Skeletal muscle satellite cell (primary cell): ENCODE results near the gene HAP1.

ENCODE experiments used
- H3K27me3 ChIP-seq: 2 replicates; pipeline ENCODE4 v1.7.0; 2013; ENCODE audit warnings: low read length; ENCODE audit not compliant: control insufficient read depth, insufficient read depth
- H3K36me3 ChIP-seq: 2 replicates; pipeline ENCODE4 v1.7.0; 2013; ENCODE audit warnings: mild to moderate bottlenecking, control low read depth, low read length; ENCODE audit not compliant: insufficient read depth
- H3K4me1 ChIP-seq: 2 replicates; pipeline ENCODE4 v1.7.0; 2013; ENCODE audit warnings: low read length; ENCODE audit not compliant: control insufficient read depth, insufficient read depth
- H3K4me2 ChIP-seq: 2 replicates; pipeline ENCODE4 v1.7.0; 2013; ENCODE audit warnings: mild to moderate bottlenecking, low read length
- H3K4me3 ChIP-seq: 2 replicates; pipeline ENCODE4 v1.7.0; 2013; ENCODE audit warnings: low read length
- H3K9ac ChIP-seq: 2 replicates; pipeline ENCODE4 v1.7.0; 2013; ENCODE audit warnings: mild to moderate bottlenecking, low read depth, low read length, moderate library complexity
- H3K9me3 ChIP-seq: replicated peaks from 2 replicates; pipeline ENCODE4 v1.7.0; 2013; ENCODE audit warnings: mild to moderate bottlenecking, control low read depth, low read length

Gene HAP1

GRCh38 chr17:41736983-41737679 is 2.7 kb upstream of the HAP1 start:
- Histone ChIP-seq H3K36me3 (no peaks in the 10 kb centered on the region), H3K27me3 (peaks cover 50% of the 10 kb centered on the region), H3K9ac (no peak overlapping the region), H3K4me1 (peaks cover 19% of the 10 kb centered on the region), H3K9me3 (no peaks in the 10 kb centered on the region), H3K4me2 (no peak overlapping the region), H3K4me3 (no peak overlapping the region)

- Histone ChIP-seq H3K9ac (no peak overlapping the region), H3K4me3 (no peak overlapping the region), H3K36me3 (no peaks in the 10 kb centered on the region), H3K27me3 (peaks cover 63% of the 10 kb centered on the region), H3K9me3 (no peaks in the 10 kb centered on the region), H3K4me1 (peaks cover 19% of the 10 kb centered on the region), H3K4me2 (no peak overlapping the region)
Observed at GRCh38 chr17:41735744-41736143, 1.3 kb upstream of the HAP1 start.

- Histone ChIP-seq H3K36me3 (no peaks in the 10 kb centered on the region), H3K9ac (no peak overlapping the region), H3K4me3 (peak overlapping the region; percentile 64), H3K9me3 (no peaks in the 10 kb centered on the region), H3K27me3 (peaks cover 70% of the 10 kb centered on the region), H3K4me2 (peak overlapping the region; percentile 84), H3K4me1 (peaks cover 18% of the 10 kb centered on the region)
Observed at GRCh38 chr17:41734949-41735313, 488 bp upstream of the HAP1 start.

- peaks cover 70% of the 10 kb centered on the region for H3K27me3 ChIP-seq
- peak overlapping the region; percentile 84 for H3K4me2 ChIP-seq
- H3K9me3 ChIP-seq, result no peaks in the 10 kb centered on the region
- no peak overlapping the region for H3K9ac ChIP-seq
- peaks cover 11% of the 10 kb centered on the region for H3K4me1 ChIP-seq
- no peaks in the 10 kb centered on the region for H3K36me3 ChIP-seq
- H3K4me3 ChIP-seq, result no peak overlapping the region
Observed at GRCh38 chr17:41733348-41734138, 900 bp downstream of the HAP1 start.

GRCh38 chr17:41731836-41732235 is 2.6 kb downstream of the HAP1 start:
- H3K27me3 ChIP-seq, result peaks cover 62% of the 10 kb centered on the region
- H3K4me1 ChIP-seq, result peaks cover 11% of the 10 kb centered on the region
- no peak overlapping the region for H3K4me2 ChIP-seq
- no peak overlapping the region for H3K9ac ChIP-seq
- no peaks in the 10 kb centered on the region for H3K36me3 ChIP-seq
- H3K4me3 ChIP-seq, result no peak overlapping the region
- no peaks in the 10 kb centered on the region for H3K9me3 ChIP-seq

- H3K4me3 ChIP-seq, result no peak overlapping the region
- peaks cover 49% of the 10 kb centered on the region for H3K27me3 ChIP-seq
- H3K9ac ChIP-seq, result no peak overlapping the region
- no peaks in the 10 kb centered on the region for H3K9me3 ChIP-seq
- no peaks in the 10 kb centered on the region for H3K36me3 ChIP-seq
- H3K4me2 ChIP-seq, result no peak overlapping the region
- peaks cover 11% of the 10 kb centered on the region for H3K4me1 ChIP-seq
Observed at GRCh38 chr17:41730479-41730878, 4.0 kb downstream of the HAP1 start.

GRCh38 chr17:41728056-41728455 is 6.4 kb downstream of the HAP1 start:
- Histone ChIP-seq H3K4me1 (no peaks in the 10 kb centered on the region), H3K4me2 (no peak overlapping the region), H3K9ac (no peak overlapping the region), H3K4me3 (no peak overlapping the region), H3K9me3 (no peaks in the 10 kb centered on the region), H3K27me3 (peaks cover 36% of the 10 kb centered on the region), H3K36me3 (no peaks in the 10 kb centered on the region)

GRCh38 chr17:41725134-41725533 is 9.3 kb downstream of the HAP1 start:
- no peak overlapping the region for H3K4me2 ChIP-seq
- no peaks in the 10 kb centered on the region for H3K9me3 ChIP-seq
- H3K9ac ChIP-seq, result no peak overlapping the region
- peaks cover 14% of the 10 kb centered on the region for H3K27me3 ChIP-seq
- no peaks in the 10 kb centered on the region for H3K4me1 ChIP-seq
- H3K36me3 ChIP-seq, result no peaks in the 10 kb centered on the region
- no peak overlapping the region for H3K4me3 ChIP-seq

- no peak overlapping the region for H3K4me2 ChIP-seq
- peaks cover 12% of the 10 kb centered on the region for H3K27me3 ChIP-seq
- H3K4me3 ChIP-seq, result no peak overlapping the region
- H3K9me3 ChIP-seq, result no peaks in the 10 kb centered on the region
- H3K36me3 ChIP-seq, result no peaks in the 10 kb centered on the region
- no peaks in the 10 kb centered on the region for H3K4me1 ChIP-seq
- H3K9ac ChIP-seq, result no peak overlapping the region
Observed at GRCh38 chr17:41724476-41725050, 9.9 kb downstream of the HAP1 start.

- H3K4me2 ChIP-seq, result no peak overlapping the region
- peaks cover 15% of the 10 kb centered on the region for H3K27me3 ChIP-seq
- no peaks in the 10 kb centered on the region for H3K36me3 ChIP-seq
- H3K4me3 ChIP-seq, result no peak overlapping the region
- no peaks in the 10 kb centered on the region for H3K9me3 ChIP-seq
- no peaks in the 10 kb centered on the region for H3K4me1 ChIP-seq
- no peak overlapping the region for H3K9ac ChIP-seq
Observed at GRCh38 chr17:41723801-41724475, 10.5 kb downstream of the HAP1 start.

- Histone ChIP-seq H3K36me3 (no peaks in the 10 kb centered on the region), H3K4me1 (no peaks in the 10 kb centered on the region), H3K27me3 (peaks cover 25% of the 10 kb centered on the region), H3K4me2 (no peak overlapping the region), H3K9me3 (no peaks in the 10 kb centered on the region), H3K4me3 (no peak overlapping the region), H3K9ac (no peak overlapping the region)
Observed at GRCh38 chr17:41722231-41722630, 12.2 kb downstream of the HAP1 start.
